Measurements from ENCODE around the gene XPNPEP1.

DNA sequence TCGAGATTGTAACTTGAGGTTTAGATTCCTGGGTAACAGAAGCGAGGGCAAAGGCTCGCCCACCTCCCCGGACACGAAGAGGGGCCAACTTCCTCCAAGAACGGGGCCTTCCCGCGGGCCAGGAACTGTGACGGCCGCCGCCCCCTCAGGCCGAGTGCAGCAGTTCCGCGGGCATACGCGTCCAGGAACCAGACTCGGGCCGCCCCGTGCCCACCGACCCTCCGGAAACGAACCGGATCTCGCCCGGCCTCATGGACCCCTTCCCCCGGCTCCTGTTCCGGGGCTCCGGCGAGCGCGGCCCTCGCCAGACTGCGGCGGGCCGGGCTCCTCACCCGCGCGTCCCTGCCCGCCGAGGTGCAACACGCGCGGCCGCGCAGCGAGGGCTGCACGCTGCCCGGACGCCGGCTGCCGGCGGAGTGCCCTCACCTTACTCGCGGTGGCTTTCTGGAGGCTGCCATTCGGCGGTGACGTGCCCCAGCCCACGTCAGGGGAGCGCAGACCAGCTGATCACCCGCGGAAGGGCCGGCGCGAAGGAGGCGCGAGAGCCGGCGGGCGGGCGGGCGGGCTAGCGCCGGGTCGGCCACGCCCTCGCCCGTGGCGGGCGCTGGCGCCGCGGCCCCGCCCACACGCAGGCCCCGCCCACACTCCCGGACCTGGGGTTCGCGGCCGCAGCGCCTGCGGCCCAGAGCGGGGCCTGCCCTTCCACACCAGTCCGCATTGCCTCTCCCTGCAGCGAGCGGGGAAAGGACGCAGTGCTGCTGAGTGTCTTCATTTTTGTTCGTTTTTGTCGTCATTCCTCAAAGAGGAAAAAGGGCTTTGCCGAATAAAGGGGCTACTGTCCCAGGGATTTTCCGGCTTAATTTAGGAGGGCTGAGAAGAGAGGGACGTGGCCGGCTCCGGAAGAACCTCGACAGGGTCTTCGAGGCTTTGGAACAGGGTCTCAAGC lies at the start of gene XPNPEP1:
- TF ChIP-seq CTCF (conservative IDR thresholded peaks at IDR 0.05; ENCODE audit: low read depth, low read length), result no peak
- no peak for TF ChIP-seq EZH2 (IDR thresholded peaks at IDR 0.05; ENCODE audit: borderline replicate concordance, low read depth, low read length, poor library complexity, severe bottlenecking)
